Mammary epithelial cell (primary cell): ENCODE results near the gene EFCAB3.
"Not testable (repeated sequence)": the region's sequence is repeated elsewhere in the genome, so short reads cannot be mapped to it uniquely, and the experiment has no call there.

Experiments used
- EZH2 ChIP-seq: IDR thresholded peaks from 2 replicates; pipeline ENCODE4 v1.6.1; 2012; ENCODE audit warnings: low read length, inconsistent platforms, borderline replicate concordance
- TF ChIP-seq, protein P1 (sequence below), 2 donors: IDR thresholded peaks in 1 of 2; conservative IDR thresholded peaks in 1 of 2; 2 replicates each; pipeline ENCODE4 v1.5.1; 2011 to 2012; ENCODE audit warnings: inconsistent platforms in 2 of 2, low read length in 2 of 2, mild to moderate bottlenecking in 2 of 2, control low read depth in 1 of 2, low read depth in 1 of 2; ENCODE audit not compliant: insufficient read depth in 1 of 2; ENCODE audit errors: extremely low read depth in 1 of 2

DNA sequence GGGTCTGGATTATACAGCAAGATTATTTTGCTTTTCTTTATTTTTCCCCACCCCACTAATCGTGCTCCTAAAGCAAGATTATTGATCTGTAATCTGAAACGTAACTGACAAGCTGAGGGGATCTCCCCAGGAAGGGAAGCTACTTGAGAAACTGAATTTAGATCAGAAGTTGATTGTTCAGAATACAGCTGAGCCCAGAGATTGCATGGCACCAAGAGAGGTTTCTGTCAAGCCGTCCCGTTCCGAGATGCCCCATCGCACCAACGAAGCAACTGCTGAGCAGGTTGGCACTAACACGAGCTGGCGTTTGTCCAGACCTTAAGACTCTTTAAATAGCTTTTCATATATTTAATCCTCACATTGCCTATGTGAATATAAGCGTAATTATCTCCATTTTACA is 78.1 kb downstream of the EFCAB3 start:
- TF ChIP-seq, protein P1, sequence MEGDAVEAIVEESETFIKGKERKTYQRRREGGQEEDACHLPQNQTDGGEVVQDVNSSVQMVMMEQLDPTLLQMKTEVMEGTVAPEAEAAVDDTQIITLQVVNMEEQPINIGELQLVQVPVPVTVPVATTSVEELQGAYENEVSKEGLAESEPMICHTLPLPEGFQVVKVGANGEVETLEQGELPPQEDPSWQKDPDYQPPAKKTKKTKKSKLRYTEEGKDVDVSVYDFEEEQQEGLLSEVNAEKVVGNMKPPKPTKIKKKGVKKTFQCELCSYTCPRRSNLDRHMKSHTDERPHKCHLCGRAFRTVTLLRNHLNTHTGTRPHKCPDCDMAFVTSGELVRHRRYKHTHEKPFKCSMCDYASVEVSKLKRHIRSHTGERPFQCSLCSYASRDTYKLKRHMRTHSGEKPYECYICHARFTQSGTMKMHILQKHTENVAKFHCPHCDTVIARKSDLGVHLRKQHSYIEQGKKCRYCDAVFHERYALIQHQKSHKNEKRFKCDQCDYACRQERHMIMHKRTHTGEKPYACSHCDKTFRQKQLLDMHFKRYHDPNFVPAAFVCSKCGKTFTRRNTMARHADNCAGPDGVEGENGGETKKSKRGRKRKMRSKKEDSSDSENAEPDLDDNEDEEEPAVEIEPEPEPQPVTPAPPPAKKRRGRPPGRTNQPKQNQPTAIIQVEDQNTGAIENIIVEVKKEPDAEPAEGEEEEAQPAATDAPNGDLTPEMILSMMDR (conservative IDR thresholded peaks at IDR 0.05 in 1 of 2, IDR thresholded peaks at IDR 0.05 in 1 of 2; ENCODE audit: extremely low read depth in 1 of 2, insufficient read depth in 1 of 2, low read depth in 1 of 2, low read length in 2 of 2): not testable (repeated sequence)
- TF ChIP-seq EZH2: not testable (repeated sequence)
